NCI-H1092 (cell line): ENCODE measurements around the gene MAST4.
"Not testable (repeated sequence)": the region's sequence is repeated elsewhere in the genome, so short reads cannot be mapped to it uniquely, and the experiment has no call there.

Experiments used
- DNase-seq: peaks from one replicate; lab custom pipeline; 2025; lab: John Stamatoyannopoulos, UW

Gene MAST4

GRCh38 chr5:66810848-66811261, 214.7 kb downstream of the MAST4 start:
- no peak for DNase-seq

- no peak for DNase-seq
Observed at GRCh38 chr5:66812291-66812690, 216.1 kb downstream of the MAST4 start.

GRCh38 chr5:66813306-66813705, 217.1 kb downstream of the MAST4 start:
- no peak for DNase-seq

GRCh38 chr5:66814146-66814991, 218.2 kb downstream of the MAST4 start:
- peak; percentile 33 for DNase-seq

GRCh38 chr5:66818304-66818934, 222.2 kb downstream of the MAST4 start:
- no peak for DNase-seq

- DNase-seq: no peak
Observed at GRCh38 chr5:66818935-66819328, 222.7 kb downstream of the MAST4 start.

- no peak for DNase-seq
Observed at GRCh38 chr5:66820630-66821207, 224.5 kb downstream of the MAST4 start.

GRCh38 chr5:66821688-66822429, 225.7 kb downstream of the MAST4 start:
- no peak for DNase-seq

GRCh38 chr5:66822906-66823305, 226.7 kb downstream of the MAST4 start:
- not testable (repeated sequence) for DNase-seq

- DNase-seq: no peak
Observed at GRCh38 chr5:66824476-66824875, 228.3 kb downstream of the MAST4 start.

GRCh38 chr5:66826263-66826662, 230.1 kb downstream of the MAST4 start:
- DNase-seq: no peak

- no peak for DNase-seq
Observed at GRCh38 chr5:66826696-66827095, 230.5 kb downstream of the MAST4 start.

- DNase-seq: no peak
Observed at GRCh38 chr5:66828046-66828547, 231.9 kb downstream of the MAST4 start.

GRCh38 chr5:66828548-66829357, 232.6 kb downstream of the MAST4 start:
- DNase-seq: peak; percentile 3

GRCh38 chr5:66829358-66829674, 233.1 kb downstream of the MAST4 start:
- no peak for DNase-seq

GRCh38 chr5:66829826-66830225, 233.6 kb downstream of the MAST4 start:
- DNase-seq: no peak

- DNase-seq: no peak
Observed at GRCh38 chr5:66830636-66831035, 234.4 kb downstream of the MAST4 start.

- DNase-seq: no peak
Observed at GRCh38 chr5:66839636-66840185, 243.5 kb downstream of the MAST4 start.

- DNase-seq: no peak
Observed at GRCh38 chr5:66840511-66841013, 244.4 kb downstream of the MAST4 start.

GRCh38 chr5:66841264-66841663, 245.1 kb downstream of the MAST4 start:
- no peak for DNase-seq

- no peak for DNase-seq
Observed at GRCh38 chr5:66842540-66842939, 246.3 kb downstream of the MAST4 start.
